Liver (tissue), 9 donors: ENCODE data around the gene RAB35. TPM values are rescaled to one million over a fixed set of nuclear protein-coding genes. Genes with fewer than 3 reads are reported as not detected.

Experiments used
- DNase-seq: peaks from one replicate; pipeline ENCODE4 v3.0.0-alpha.2; 2017; ENCODE audit warnings: low spot score
- H3K27ac ChIP-seq, 2 donors: one replicate each; pipeline ENCODE4 v1.7.0; 2013; ENCODE audit warnings: inconsistent platforms in 2 of 2, low read length in 2 of 2, control low read depth in 1 of 2, low read depth in 1 of 2, mild to moderate bottlenecking in 1 of 2
- H3K27me3 ChIP-seq, 4 donors: one replicate each; pipeline versions ENCODE4 v1.6.1 to v1.7.0; 2013; ENCODE audit warnings: low read length in 3 of 4, inconsistent platforms in 1 of 4, mild to moderate bottlenecking in 1 of 4, moderate library complexity in 1 of 4; ENCODE audit not compliant: control insufficient read depth in 4 of 4, insufficient read depth in 4 of 4
- H3K36me3 ChIP-seq, 4 donors: one replicate each; pipeline versions ENCODE4 v1.6.1 to v1.7.0; 2013; ENCODE audit warnings: low read length in 3 of 4, mild to moderate bottlenecking in 3 of 4, low read depth in 1 of 4, moderate library complexity in 1 of 4; ENCODE audit not compliant: control insufficient read depth in 4 of 4, insufficient read depth in 3 of 4
- H3K4me1 ChIP-seq, 4 donors: one replicate each; pipeline versions ENCODE4 v1.6.1 to v1.7.0; 2013; ENCODE audit warnings: low read length in 3 of 4, mild to moderate bottlenecking in 3 of 4, moderate library complexity in 1 of 4; ENCODE audit not compliant: control insufficient read depth in 4 of 4, insufficient read depth in 4 of 4
- H3K4me3 ChIP-seq, 3 donors: one replicate each; pipeline versions ENCODE4 v1.6.1 to v1.7.0; 2013; ENCODE audit warnings: low read length in 3 of 3, control low read depth in 1 of 3, low read depth in 1 of 3, mild to moderate bottlenecking in 1 of 3
- H3K9ac ChIP-seq, 2 donors: one replicate each; pipeline ENCODE4 v1.7.0; 2013; ENCODE audit warnings: low read length in 2 of 2, mild to moderate bottlenecking in 2 of 2, moderate library complexity in 2 of 2, control low read depth in 1 of 2, low read depth in 1 of 2
- H3K9me3 ChIP-seq, 4 donors: one replicate each; pipeline versions ENCODE4 v1.6.1 to v1.7.0; 2013; ENCODE audit warnings: low read length in 3 of 4; ENCODE audit not compliant: control insufficient read depth in 4 of 4
- CTCF ChIP-seq: fragments of 150-350 bp; IDR thresholded peaks from 2 replicates; pipeline ENCODE4 v1.5.1; 2017; ENCODE audit warnings: improper control_type of control experiment, low read depth, low read length; ENCODE audit not compliant: missing input control
- EGR1 ChIP-seq, 2 donors: IDR thresholded peaks; 2 replicates each; pipeline ENCODE4 v1.6.1; 2016 to 2018; ENCODE audit warnings: antibody characterized with exemption in 2 of 2, low read depth in 2 of 2
- FOXA1 ChIP-seq: IDR thresholded peaks from 2 replicates; pipeline ENCODE4 v1.6.1; 2016; ENCODE audit warnings: antibody characterized with exemption
- FOXA2 ChIP-seq: IDR thresholded peaks from 2 replicates; pipeline ENCODE4 v1.6.1; 2016; ENCODE audit warnings: antibody characterized with exemption
- GABPA ChIP-seq, 2 donors: IDR thresholded peaks in 1 of 2; conservative IDR thresholded peaks in 1 of 2; 2 replicates each; pipeline ENCODE4 v1.6.1; 2016; ENCODE audit warnings: antibody characterized with exemption in 2 of 2, mild to moderate bottlenecking in 1 of 2, moderate library complexity in 1 of 2
- HNF4A ChIP-seq, 2 donors: conservative IDR thresholded peaks; 2 replicates each; pipeline ENCODE4 v1.6.1; 2016; ENCODE audit warnings: antibody characterized with exemption in 2 of 2, mild to moderate bottlenecking in 2 of 2
- HNF4G ChIP-seq: IDR thresholded peaks from 2 replicates; pipeline ENCODE4 v1.6.1; 2016; ENCODE audit warnings: antibody characterized with exemption
- JUND ChIP-seq, 2 donors: IDR thresholded peaks; 2 replicates each; pipeline ENCODE4 v1.6.1; 2016; ENCODE audit warnings: antibody characterized with exemption in 2 of 2
- MAX ChIP-seq: IDR thresholded peaks from 2 replicates; pipeline ENCODE4 v1.6.1; 2016; ENCODE audit warnings: antibody characterized with exemption
- NR2F2 ChIP-seq: IDR thresholded peaks from 2 replicates; pipeline ENCODE4 v1.6.1; 2016; ENCODE audit warnings: antibody characterized with exemption
- RAD21 ChIP-seq, 2 donors: IDR thresholded peaks; 2 replicates each; pipeline ENCODE4 v1.6.1; 2016; ENCODE audit warnings: antibody characterized with exemption in 2 of 2, mild to moderate bottlenecking in 2 of 2
- REST ChIP-seq: IDR thresholded peaks from 2 replicates; pipeline ENCODE4 v1.6.1; 2016; ENCODE audit warnings: antibody characterized with exemption, mild to moderate bottlenecking
- RXRA ChIP-seq, 2 donors: IDR thresholded peaks; 2 replicates each; pipeline ENCODE4 v1.6.1; 2017 to 2018; ENCODE audit warnings: antibody characterized with exemption in 2 of 2, mild to moderate bottlenecking in 1 of 2
- SP1 ChIP-seq: IDR thresholded peaks from 2 replicates; pipeline ENCODE4 v1.6.1; 2018; ENCODE audit warnings: antibody characterized with exemption, mild to moderate bottlenecking
- TAF1 ChIP-seq: conservative IDR thresholded peaks from 2 replicates; pipeline ENCODE4 v1.6.1; 2016; ENCODE audit warnings: antibody characterized with exemption, mild to moderate bottlenecking
- YY1 ChIP-seq: IDR thresholded peaks from 2 replicates; pipeline ENCODE4 v1.6.1; 2016; ENCODE audit warnings: antibody characterized with exemption, mild to moderate bottlenecking
- ZBTB33 ChIP-seq: IDR thresholded peaks from 2 replicates; pipeline ENCODE4 v1.6.1; 2016; ENCODE audit warnings: antibody characterized with exemption
- WGBS: extraction: QIAGEN DNeasy Blood & Tissue Kit; methylation state at CpG from one replicate; pipeline ENCODE4 v1.1.7; 2013; 5-methylcytosine and 5-hydroxymethylcytosine counted together
- polyA plus RNA-seq, 2 donors: library from polyadenylated mRNA; stranded (reverse) in 1 of 2; unstranded in 1 of 2; fragments of 200-250 nt in 1 of 2; fragments of >200 nt in 1 of 2; fragmentation: Nextera tagmentation in 1 of 2; extraction: Ambion mirVana in 1 of 2; gene quantifications; one replicate each; pipeline versions ENCODE4 v1.2.1 to v1.2.3, GENCODE V29; 2013 to 2015
- total RNA-seq, 2 donors: library from RNA; depleted of rRNA; stranded (reverse); fragments of >200 nt; gene quantifications; one replicate each; pipeline ENCODE4 v1.2.3, GENCODE V29; 2014
- donor health status: healthy.
- donor health status: healthy.
- donor health status: healthy.
- donor health status: healthy.
- donor health status: healthy.

The RAB35 gene
- total and polyA plus RNA-seq, 4 donors: 7.4 to 14.4 (median 10.2) TPM

GRCh38 chr12:120066341-120066740 lies 50.2 kb downstream of the RAB35 start:
- no peak overlapping the region for H3K4me3 ChIP-seq
- TF ChIP-seq EGR1 (IDR thresholded peaks at IDR 0.05; ENCODE audit: low read depth in 2 of 2) (no peak), MAX (no peak), YY1 (no peak), SP1 (no peak), HNF4G (no peak), REST (no peak), NR2F2 (no peak), ZBTB33 (no peak), JUND (IDR thresholded peaks at IDR 0.05) (no peak), HNF4A (conservative IDR thresholded peaks at IDR 0.05) (no peak), FOXA2 (no peak), CTCF (no peak), FOXA1 (no peak), GABPA (IDR thresholded peaks at IDR 0.05 in 1 of 2, conservative IDR thresholded peaks at IDR 0.05 in 1 of 2) (no peak), TAF1 (no peak), RAD21 (IDR thresholded peaks at IDR 0.05) (no peak)
- no peak overlapping the region for H3K27ac ChIP-seq
- no peak overlapping the region for H3K9ac ChIP-seq
- 96% methylated on average over 2 of the region's 2 CpGs for WGBS
- DNase-seq: no peak
- peaks cover 6 to 25% (median 22%) of the 10 kb centered on the region in 4 donors for H3K4me1 ChIP-seq
- no peaks in the 10 kb centered on the region for H3K36me3 ChIP-seq
- no peaks in the 10 kb centered on the region for H3K9me3 ChIP-seq
- no peaks in the 10 kb centered on the region for H3K27me3 ChIP-seq

- no peaks in the 10 kb centered on the region for H3K36me3 ChIP-seq
- DNase-seq: no peak
- H3K9me3 ChIP-seq: no peaks in the 10 kb centered on the region
- 33% methylated on average over 1 of the region's 1 CpG for WGBS
- H3K4me1 ChIP-seq: peaks cover 6 to 31% (median 27%) of the 10 kb centered on the region in 4 donors
- H3K9ac ChIP-seq: no peak overlapping the region
- no peak overlapping the region for H3K4me3 ChIP-seq
- no peaks in the 10 kb centered on the region for H3K27me3 ChIP-seq
- TF ChIP-seq HNF4A (conservative IDR thresholded peaks at IDR 0.05) (peak; percentile 67 to 79), RXRA (IDR thresholded peaks at IDR 0.05) (peak; percentile 64 to 83), FOXA2 (no peak)
- H3K27ac ChIP-seq: no peak overlapping the region
These were observed 51.1 kb downstream of the RAB35 start for GRCh38 chr12:120065472-120065871.
